ENCODE measurements around the gene CHST11.

The CHST11 gene

DNA sequence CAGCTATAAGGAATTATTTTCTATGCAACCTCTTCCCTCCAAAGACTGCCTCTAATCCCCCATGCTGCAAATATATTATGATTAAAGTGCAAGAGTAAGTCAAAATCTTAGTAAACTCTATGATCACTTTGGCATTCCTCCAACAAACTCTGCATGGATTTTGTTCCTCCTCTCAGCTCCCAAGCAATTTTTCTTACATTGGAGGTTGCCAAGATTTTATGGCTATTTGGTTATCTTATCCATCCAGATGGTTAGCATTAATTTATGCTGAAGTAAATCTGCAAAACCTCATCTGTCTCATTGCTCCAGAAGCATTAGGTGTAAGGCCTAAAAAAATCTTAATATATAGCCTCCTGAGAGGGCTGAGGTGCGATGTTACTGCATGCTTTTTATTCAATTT is 228.1 kb downstream of the CHST11 start:
- Histone ChIP-seq H3K36me3 (ENCODE audit: control insufficient read depth in 1 of 2, insufficient read depth in 2 of 2, low read length in 2 of 2) (no peaks in the 10 kb centered on the region), H3K27me3 (ENCODE audit: control insufficient read depth in 1 of 2, insufficient read depth in 2 of 2, low read length in 2 of 2) (no peaks in the 10 kb centered on the region), H3K9ac (ENCODE audit: low read depth in 1 of 2, low read length in 2 of 2) (no peak overlapping the region), H3K4me1 (ENCODE audit: control insufficient read depth in 1 of 2, insufficient read depth in 2 of 2, low read length in 2 of 2) (peaks cover 12 to 25% of the 10 kb centered on the region in 2 donors), H3K9me3 (ENCODE audit: control insufficient read depth in 1 of 2, low read length in 2 of 2) (no peaks in the 10 kb centered on the region), H3K27ac (ENCODE audit: low read depth, low read length) (no peak overlapping the region), H3K4me3 (ENCODE audit: low read depth in 1 of 2, low read length in 2 of 2) (no peak overlapping the region)

DNA sequence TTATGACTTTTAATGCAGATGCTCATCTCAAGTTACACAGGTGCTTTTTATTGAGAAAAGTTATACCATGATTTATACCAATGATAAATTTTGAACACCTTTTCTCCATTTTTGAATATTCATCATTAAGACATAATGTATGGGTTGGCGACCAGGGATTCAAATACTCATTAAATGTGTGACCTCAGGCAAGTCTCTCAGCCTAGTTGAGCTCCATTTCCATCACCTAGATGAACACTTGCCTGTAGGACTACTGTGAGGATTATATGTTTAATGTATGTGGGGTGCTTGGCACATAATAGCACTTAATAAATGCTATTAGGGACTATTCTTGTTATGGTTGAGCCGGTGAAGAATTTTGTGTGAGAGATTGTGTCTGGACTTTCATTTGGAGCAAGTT is 228.6 kb downstream of the CHST11 start:
- Histone ChIP-seq H3K27ac (ENCODE audit: low read depth, low read length) (no peak overlapping the region), H3K9me3 (ENCODE audit: control insufficient read depth in 1 of 2, low read length in 2 of 2) (no peaks in the 10 kb centered on the region), H3K9ac (ENCODE audit: low read depth in 1 of 2, low read length in 2 of 2) (no peak overlapping the region), H3K36me3 (ENCODE audit: control insufficient read depth in 1 of 2, insufficient read depth in 2 of 2, low read length in 2 of 2) (no peaks in the 10 kb centered on the region), H3K4me3 (ENCODE audit: low read depth in 1 of 2, low read length in 2 of 2) (no peak overlapping the region), H3K4me1 (ENCODE audit: control insufficient read depth in 1 of 2, insufficient read depth in 2 of 2, low read length in 2 of 2) (peaks cover 12 to 25% of the 10 kb centered on the region in 2 donors), H3K27me3 (ENCODE audit: control insufficient read depth in 1 of 2, insufficient read depth in 2 of 2, low read length in 2 of 2) (no peaks in the 10 kb centered on the region)

DNA sequence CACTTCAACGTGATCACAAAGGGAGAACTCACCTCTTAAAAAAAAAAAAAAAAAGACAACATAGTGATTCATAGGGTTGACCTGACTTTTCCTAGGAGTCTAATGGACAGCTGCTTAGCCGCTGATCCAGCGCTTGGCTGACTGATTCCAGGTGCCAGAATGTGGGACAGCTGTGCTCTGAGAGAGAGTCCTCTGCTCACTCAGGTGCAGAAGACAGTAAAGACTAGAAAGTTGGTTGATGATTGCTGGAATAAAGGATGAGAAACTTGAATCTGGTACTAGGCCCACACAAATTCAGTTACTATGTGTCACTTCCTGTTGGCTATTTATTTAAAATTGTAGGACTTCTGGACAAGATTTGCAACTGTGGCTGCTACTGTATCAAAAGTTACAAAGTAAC is 229.4 kb downstream of the CHST11 start:
- Histone ChIP-seq H3K4me3 (ENCODE audit: low read depth in 1 of 2, low read length in 2 of 2) (no peak overlapping the region), H3K36me3 (ENCODE audit: control insufficient read depth in 1 of 2, insufficient read depth in 2 of 2, low read length in 2 of 2) (no peaks in the 10 kb centered on the region), H3K27ac (ENCODE audit: low read depth, low read length) (no peak overlapping the region), H3K9ac (ENCODE audit: low read depth in 1 of 2, low read length in 2 of 2) (no peak overlapping the region), H3K4me1 (ENCODE audit: control insufficient read depth in 1 of 2, insufficient read depth in 2 of 2, low read length in 2 of 2) (peaks cover 12 to 25% of the 10 kb centered on the region in 2 donors), H3K27me3 (ENCODE audit: control insufficient read depth in 1 of 2, insufficient read depth in 2 of 2, low read length in 2 of 2) (no peaks in the 10 kb centered on the region), H3K9me3 (ENCODE audit: control insufficient read depth in 1 of 2, low read length in 2 of 2) (no peaks in the 10 kb centered on the region)

DNA sequence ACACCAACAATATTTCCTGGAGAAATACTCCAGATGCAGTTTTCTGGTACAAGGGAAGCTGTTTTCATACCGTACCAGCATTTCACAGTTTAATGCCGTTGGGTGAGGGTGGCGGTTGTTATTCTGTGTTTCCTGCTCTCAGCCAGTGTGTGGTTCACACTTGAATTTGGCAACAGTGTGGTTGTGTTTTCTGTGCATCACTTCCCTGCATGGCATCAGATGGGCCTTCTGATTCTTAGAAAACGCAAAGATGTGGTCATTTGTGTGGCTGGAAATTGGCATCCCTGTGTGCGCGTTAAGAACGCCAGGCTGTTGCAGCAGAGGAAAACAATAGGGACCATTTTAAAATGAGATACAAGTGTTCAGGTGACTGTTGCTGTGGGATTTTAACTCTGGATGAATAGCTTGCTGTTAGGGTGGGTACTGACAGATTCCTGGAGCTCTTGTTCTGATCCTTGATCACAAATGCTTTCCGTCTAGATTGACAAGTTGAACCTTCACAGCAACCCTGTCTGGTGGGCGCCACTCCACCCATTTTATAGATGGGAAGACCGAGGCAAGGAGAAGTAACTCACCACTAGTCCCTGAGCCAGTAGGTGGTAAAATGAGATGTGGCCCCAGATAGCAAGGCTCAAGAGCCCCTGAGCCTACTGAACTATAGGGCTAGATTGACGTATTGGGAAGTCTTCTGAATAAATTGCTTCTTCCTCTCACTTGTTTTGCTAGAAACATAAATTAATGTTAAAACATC is 231.2 kb downstream of the CHST11 start:
- no peaks in the 10 kb centered on the region for H3K36me3 ChIP-seq (ENCODE audit: control insufficient read depth in 1 of 2, insufficient read depth in 2 of 2, low read length in 2 of 2)
- H3K4me3 ChIP-seq (ENCODE audit: low read depth in 1 of 2, low read length in 2 of 2): no peak overlapping the region
- peaks cover 9 to 25% of the 10 kb centered on the region in 2 donors for H3K4me1 ChIP-seq (ENCODE audit: control insufficient read depth in 1 of 2, insufficient read depth in 2 of 2, low read length in 2 of 2)
- H3K27me3 ChIP-seq (ENCODE audit: control insufficient read depth in 1 of 2, insufficient read depth in 2 of 2, low read length in 2 of 2): no peaks in the 10 kb centered on the region
- no peak overlapping the region for H3K27ac ChIP-seq (ENCODE audit: low read depth, low read length)
- no peak overlapping the region for H3K9ac ChIP-seq (ENCODE audit: low read depth in 1 of 2, low read length in 2 of 2)
- no peaks in the 10 kb centered on the region for H3K9me3 ChIP-seq (ENCODE audit: control insufficient read depth in 1 of 2, low read length in 2 of 2)

DNA sequence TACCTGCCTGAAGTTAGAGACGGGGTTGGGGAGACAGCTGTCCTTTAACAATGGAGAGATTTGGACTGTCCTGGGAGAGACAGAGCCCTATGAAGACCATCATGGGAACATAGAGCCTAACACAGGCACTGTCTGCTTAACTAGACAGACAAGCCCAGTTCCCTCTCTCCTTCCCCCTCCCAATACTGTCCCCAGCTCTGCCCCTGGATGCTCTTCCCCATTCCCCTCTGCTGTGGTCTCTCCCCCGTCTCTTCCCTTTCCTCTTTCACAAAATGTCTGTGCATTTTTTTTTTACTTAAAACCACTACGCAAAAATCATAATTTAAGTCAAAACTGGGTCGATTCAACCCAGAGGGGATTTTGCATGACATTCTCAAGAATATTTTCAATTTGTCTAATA is 232.9 kb downstream of the CHST11 start:
- Histone ChIP-seq H3K27me3 (ENCODE audit: control insufficient read depth in 1 of 2, insufficient read depth in 2 of 2, low read length in 2 of 2) (no peaks in the 10 kb centered on the region), H3K36me3 (ENCODE audit: control insufficient read depth in 1 of 2, insufficient read depth in 2 of 2, low read length in 2 of 2) (no peaks in the 10 kb centered on the region), H3K9me3 (ENCODE audit: control insufficient read depth in 1 of 2, low read length in 2 of 2) (no peaks in the 10 kb centered on the region), H3K4me3 (ENCODE audit: low read depth in 1 of 2, low read length in 2 of 2) (no peak overlapping the region), H3K9ac (ENCODE audit: low read depth in 1 of 2, low read length in 2 of 2) (no peak overlapping the region), H3K27ac (ENCODE audit: low read depth, low read length) (no peak overlapping the region), H3K4me1 (ENCODE audit: control insufficient read depth in 1 of 2, insufficient read depth in 2 of 2, low read length in 2 of 2) (peaks cover 7 to 23% of the 10 kb centered on the region in 2 donors)

DNA sequence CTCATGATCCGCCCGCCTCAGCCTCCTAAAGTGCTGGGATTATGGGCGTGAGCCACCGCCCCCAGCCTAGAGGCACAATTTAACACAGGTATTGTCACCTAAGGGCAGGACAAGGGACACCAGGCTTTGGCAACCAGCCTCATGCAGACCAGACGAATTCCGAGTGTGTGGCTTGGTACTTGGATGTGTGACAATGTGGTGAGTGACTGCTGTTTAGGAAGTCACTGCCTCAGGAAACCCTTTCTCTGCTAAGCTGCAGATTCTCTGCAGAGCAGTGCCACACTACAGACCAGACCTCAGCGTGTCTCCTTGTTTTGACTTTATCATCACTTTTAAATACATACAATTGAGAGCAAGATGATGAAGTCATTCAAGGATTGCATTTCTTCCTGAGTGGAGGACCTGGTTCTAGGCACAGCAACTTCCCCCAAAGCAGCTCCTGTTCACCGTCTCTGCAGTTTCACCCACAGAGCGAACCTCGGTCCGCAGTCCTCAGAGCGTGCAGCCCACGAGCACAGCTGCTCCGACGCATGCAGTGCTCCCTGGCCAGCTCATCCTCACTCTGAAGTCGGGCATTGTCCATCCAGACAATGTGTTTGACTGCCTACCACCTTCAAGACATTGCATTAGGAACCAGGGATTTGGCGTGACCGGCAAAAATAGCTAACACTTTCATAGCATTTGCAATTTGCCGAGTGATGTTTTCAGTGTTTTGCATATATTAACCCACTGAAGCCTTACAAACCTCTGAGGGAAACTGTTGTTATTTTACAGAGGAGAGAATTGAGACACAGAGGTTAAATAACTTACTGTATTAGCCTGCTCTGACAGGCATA is 235.2 kb downstream of the CHST11 start:
- Histone ChIP-seq H3K27ac (ENCODE audit: low read depth, low read length) (no peak overlapping the region), H3K9me3 (ENCODE audit: control insufficient read depth in 1 of 2, low read length in 2 of 2) (no peaks in the 10 kb centered on the region), H3K4me3 (ENCODE audit: low read depth in 1 of 2, low read length in 2 of 2) (no peak overlapping the region), H3K4me1 (ENCODE audit: control insufficient read depth in 1 of 2, insufficient read depth in 2 of 2, low read length in 2 of 2) (peaks cover 2 to 19% of the 10 kb centered on the region in 2 donors), H3K9ac (ENCODE audit: low read depth in 1 of 2, low read length in 2 of 2) (no peak overlapping the region), H3K27me3 (ENCODE audit: control insufficient read depth in 1 of 2, insufficient read depth in 2 of 2, low read length in 2 of 2) (no peaks in the 10 kb centered on the region), H3K36me3 (ENCODE audit: control insufficient read depth in 1 of 2, insufficient read depth in 2 of 2, low read length in 2 of 2) (no peaks in the 10 kb centered on the region)

DNA sequence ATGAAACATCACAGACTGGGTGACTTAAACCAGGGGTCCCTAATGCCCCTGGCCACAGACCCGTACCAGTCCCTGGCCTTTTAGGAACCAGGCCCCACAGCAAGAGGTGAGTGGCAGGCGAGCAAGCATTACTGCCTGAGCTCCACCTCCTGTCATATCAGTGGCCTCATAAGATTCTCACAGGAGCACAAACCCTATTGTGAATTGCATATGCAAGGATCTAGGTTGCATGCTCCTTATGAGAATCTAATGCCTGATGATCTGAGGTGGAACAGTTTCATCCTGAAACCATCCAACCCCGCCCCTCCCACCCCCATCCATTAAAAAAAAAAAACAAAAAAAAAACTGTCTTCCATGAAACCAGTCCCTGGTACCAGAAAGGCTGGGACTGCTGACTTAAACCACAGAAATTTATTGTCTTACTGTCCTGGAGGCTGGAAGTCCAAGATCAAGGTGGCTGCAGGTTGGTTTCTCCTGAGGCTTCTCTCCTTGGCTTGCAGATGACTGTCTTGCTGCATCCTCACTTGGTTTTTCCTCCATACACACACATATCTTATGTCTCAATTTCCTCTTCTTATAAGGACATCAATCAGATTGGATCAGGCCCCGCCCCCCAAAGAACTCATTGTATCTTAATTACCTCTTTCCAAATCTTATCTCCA is 235.9 kb downstream of the CHST11 start:
- Histone ChIP-seq H3K4me3 (ENCODE audit: low read depth in 1 of 2, low read length in 2 of 2) (no peak overlapping the region), H3K36me3 (ENCODE audit: control insufficient read depth in 1 of 2, insufficient read depth in 2 of 2, low read length in 2 of 2) (no peaks in the 10 kb centered on the region), H3K27ac (ENCODE audit: low read depth, low read length) (no peak overlapping the region), H3K27me3 (ENCODE audit: control insufficient read depth in 1 of 2, insufficient read depth in 2 of 2, low read length in 2 of 2) (no peaks in the 10 kb centered on the region), H3K9me3 (ENCODE audit: control insufficient read depth in 1 of 2, low read length in 2 of 2) (no peaks in the 10 kb centered on the region), H3K4me1 (ENCODE audit: control insufficient read depth in 1 of 2, insufficient read depth in 2 of 2, low read length in 2 of 2) (peaks cover 2 to 13% of the 10 kb centered on the region in 2 donors), H3K9ac (ENCODE audit: low read depth in 1 of 2, low read length in 2 of 2) (no peak overlapping the region)

DNA sequence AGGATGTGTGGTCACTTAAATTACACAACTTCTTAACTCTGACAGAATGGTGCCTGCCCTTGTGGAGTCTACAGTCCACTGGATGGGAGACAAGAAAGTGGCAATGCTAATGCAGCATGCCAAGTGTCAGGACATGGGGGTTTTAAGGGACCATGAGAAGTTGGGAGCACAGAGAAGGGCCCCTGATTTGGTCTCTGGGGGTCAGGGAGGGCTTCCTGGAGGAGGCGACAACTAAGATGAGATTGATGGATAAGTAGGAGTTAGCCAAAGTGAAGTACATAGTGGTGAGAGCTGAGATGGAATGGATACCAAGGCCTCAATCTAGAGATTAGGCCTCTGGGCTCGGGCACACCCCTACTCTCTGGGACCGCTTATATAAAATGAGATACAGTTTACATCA is 236.7 kb downstream of the CHST11 start:
- H3K36me3 ChIP-seq (ENCODE audit: control insufficient read depth in 1 of 2, insufficient read depth in 2 of 2, low read length in 2 of 2): no peaks in the 10 kb centered on the region
- no peaks in the 10 kb centered on the region for H3K9me3 ChIP-seq (ENCODE audit: control insufficient read depth in 1 of 2, low read length in 2 of 2)
- H3K4me3 ChIP-seq (ENCODE audit: low read depth in 1 of 2, low read length in 2 of 2): no peak overlapping the region
- no peak overlapping the region for H3K27ac ChIP-seq (ENCODE audit: low read depth, low read length)
- H3K4me1 ChIP-seq (ENCODE audit: control insufficient read depth in 1 of 2, insufficient read depth in 2 of 2, low read length in 2 of 2): peaks cover 5 to 13% of the 10 kb centered on the region in 2 donors
- no peaks in the 10 kb centered on the region for H3K27me3 ChIP-seq (ENCODE audit: control insufficient read depth in 1 of 2, insufficient read depth in 2 of 2, low read length in 2 of 2)
- no peak overlapping the region for H3K9ac ChIP-seq (ENCODE audit: low read depth in 1 of 2, low read length in 2 of 2)

DNA sequence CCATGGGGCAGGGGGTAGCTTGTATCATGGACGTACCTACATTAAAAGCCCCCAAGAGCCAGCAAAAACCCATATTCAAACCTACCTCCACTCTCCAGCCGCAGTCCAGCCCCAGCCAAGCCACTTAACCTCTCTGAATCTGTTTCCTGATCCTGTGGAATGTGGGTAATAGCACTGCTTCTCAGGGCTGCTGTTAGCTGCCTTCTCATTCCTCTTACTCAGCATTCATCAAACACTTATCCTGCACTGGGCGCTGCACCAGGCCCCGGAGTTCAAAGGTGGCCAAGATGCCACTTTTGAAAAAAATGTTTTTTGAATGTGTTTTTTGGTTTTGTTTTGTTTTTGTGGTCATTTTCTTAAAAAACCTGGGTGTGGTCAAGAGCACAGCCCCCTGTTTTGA is 237.4 kb downstream of the CHST11 start:
- Histone ChIP-seq H3K36me3 (ENCODE audit: control insufficient read depth in 1 of 2, insufficient read depth in 2 of 2, low read length in 2 of 2) (no peaks in the 10 kb centered on the region), H3K4me3 (ENCODE audit: low read depth in 1 of 2, low read length in 2 of 2) (no peak overlapping the region), H3K27ac (ENCODE audit: low read depth, low read length) (no peak overlapping the region), H3K27me3 (ENCODE audit: control insufficient read depth in 1 of 2, insufficient read depth in 2 of 2, low read length in 2 of 2) (no peaks in the 10 kb centered on the region), H3K9ac (ENCODE audit: low read depth in 1 of 2, low read length in 2 of 2) (no peak overlapping the region), H3K9me3 (ENCODE audit: control insufficient read depth in 1 of 2, low read length in 2 of 2) (no peaks in the 10 kb centered on the region), H3K4me1 (ENCODE audit: control insufficient read depth in 1 of 2, insufficient read depth in 2 of 2, low read length in 2 of 2) (peaks cover 5 to 13% of the 10 kb centered on the region in 2 donors)

DNA sequence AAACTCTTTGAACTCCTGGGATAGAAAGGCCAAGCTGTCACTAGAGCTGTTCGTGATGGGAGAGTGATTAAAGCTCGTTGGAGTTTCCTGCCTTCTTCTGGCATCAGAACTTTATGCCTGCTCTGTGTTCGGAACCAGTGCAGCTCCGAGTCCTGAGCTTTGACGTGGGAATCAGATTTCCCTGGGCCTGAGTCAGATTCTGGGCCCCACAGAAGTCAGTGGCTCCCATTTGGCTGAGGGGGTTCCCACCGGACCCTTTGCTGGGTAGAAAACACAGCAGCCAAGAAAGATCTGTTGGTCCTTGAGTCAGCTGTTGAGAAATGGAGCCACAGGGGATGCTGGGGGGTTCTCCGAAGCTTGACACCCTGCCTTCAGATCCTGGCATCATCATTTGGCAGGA is 238.0 kb downstream of the CHST11 start:
- no peak overlapping the region for H3K27ac ChIP-seq (ENCODE audit: low read depth, low read length)
- no peak overlapping the region for H3K9ac ChIP-seq (ENCODE audit: low read depth in 1 of 2, low read length in 2 of 2)
- no peaks in the 10 kb centered on the region for H3K27me3 ChIP-seq (ENCODE audit: control insufficient read depth in 1 of 2, insufficient read depth in 2 of 2, low read length in 2 of 2)
- peaks cover 5 to 13% of the 10 kb centered on the region in 2 donors for H3K4me1 ChIP-seq (ENCODE audit: control insufficient read depth in 1 of 2, insufficient read depth in 2 of 2, low read length in 2 of 2)
- H3K36me3 ChIP-seq (ENCODE audit: control insufficient read depth in 1 of 2, insufficient read depth in 2 of 2, low read length in 2 of 2): no peaks in the 10 kb centered on the region
- no peak overlapping the region for H3K4me3 ChIP-seq (ENCODE audit: low read depth in 1 of 2, low read length in 2 of 2)
- H3K9me3 ChIP-seq (ENCODE audit: control insufficient read depth in 1 of 2, low read length in 2 of 2): no peaks in the 10 kb centered on the region
